Choroid plexus epithelial cell (primary cell): Measurements from ENCODE around the gene TRAPPC13.

ENCODE experiments used
- DNase-seq: peaks from one replicate; pipeline ENCODE4 v3.0.0-alpha.2; 2010; ENCODE audit warnings: low read depth
- H3K4me3 ChIP-seq: 2 replicates; pipeline ENCODE4 v1.5.1; 2011; ENCODE audit warnings: low read depth, mild to moderate bottlenecking, control low read depth, low read length, moderate library complexity
- TF ChIP-seq, protein P1 (sequence below): conservative IDR thresholded peaks from 2 replicates; pipeline ENCODE4 v1.5.1; 2011; ENCODE audit warnings: low read depth, mild to moderate bottlenecking, control low read depth, inconsistent platforms, low read length, moderate library complexity

TRAPPC13 gene

DNA sequence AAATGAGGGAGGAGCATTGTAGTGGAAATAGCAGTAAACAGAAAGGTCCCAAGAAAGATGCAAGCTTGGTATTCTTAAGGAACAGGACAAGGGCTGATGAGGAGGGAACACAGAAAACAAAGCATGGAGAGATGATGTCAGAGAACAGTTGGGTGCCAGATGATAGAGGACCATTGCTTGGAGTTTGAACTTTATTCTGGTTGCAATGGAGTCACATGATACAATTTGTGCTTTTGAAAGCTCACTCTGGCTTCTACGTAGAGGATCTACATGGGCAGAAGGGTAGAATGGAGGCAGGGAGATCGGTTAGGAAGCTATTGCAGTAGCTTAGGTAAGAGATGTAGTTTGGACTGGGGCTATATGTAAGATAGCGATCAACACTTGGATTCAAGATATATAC is 57.3 kb downstream of the TRAPPC13 start:
- DNase-seq, result peak; percentile 10
- no peak overlapping the region for H3K4me3 ChIP-seq
- TF ChIP-seq, protein P1, sequence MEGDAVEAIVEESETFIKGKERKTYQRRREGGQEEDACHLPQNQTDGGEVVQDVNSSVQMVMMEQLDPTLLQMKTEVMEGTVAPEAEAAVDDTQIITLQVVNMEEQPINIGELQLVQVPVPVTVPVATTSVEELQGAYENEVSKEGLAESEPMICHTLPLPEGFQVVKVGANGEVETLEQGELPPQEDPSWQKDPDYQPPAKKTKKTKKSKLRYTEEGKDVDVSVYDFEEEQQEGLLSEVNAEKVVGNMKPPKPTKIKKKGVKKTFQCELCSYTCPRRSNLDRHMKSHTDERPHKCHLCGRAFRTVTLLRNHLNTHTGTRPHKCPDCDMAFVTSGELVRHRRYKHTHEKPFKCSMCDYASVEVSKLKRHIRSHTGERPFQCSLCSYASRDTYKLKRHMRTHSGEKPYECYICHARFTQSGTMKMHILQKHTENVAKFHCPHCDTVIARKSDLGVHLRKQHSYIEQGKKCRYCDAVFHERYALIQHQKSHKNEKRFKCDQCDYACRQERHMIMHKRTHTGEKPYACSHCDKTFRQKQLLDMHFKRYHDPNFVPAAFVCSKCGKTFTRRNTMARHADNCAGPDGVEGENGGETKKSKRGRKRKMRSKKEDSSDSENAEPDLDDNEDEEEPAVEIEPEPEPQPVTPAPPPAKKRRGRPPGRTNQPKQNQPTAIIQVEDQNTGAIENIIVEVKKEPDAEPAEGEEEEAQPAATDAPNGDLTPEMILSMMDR, result no peak

DNA sequence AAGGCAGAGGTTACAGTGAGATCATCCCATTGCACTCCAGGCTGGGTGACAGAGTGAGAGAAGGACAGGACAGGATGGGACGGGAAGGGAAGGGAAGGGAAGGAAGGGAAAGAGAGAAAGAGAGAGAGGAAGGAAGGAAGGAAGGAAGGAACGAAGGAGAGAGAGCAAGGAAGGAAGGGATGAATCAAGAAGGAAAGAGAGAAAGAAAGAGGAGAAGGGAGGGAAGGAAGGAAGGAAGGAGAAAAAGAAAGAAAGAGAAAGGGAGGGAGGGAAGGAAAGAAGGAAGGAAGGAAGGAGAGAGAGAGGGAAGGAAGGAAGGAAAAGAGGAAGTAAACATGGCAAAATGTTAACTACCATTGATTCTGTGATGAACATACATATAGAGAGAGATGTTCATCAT is 68.3 kb downstream of the TRAPPC13 start:
- TF ChIP-seq, protein P1, result no peak
- DNase-seq, result no peak

DNA sequence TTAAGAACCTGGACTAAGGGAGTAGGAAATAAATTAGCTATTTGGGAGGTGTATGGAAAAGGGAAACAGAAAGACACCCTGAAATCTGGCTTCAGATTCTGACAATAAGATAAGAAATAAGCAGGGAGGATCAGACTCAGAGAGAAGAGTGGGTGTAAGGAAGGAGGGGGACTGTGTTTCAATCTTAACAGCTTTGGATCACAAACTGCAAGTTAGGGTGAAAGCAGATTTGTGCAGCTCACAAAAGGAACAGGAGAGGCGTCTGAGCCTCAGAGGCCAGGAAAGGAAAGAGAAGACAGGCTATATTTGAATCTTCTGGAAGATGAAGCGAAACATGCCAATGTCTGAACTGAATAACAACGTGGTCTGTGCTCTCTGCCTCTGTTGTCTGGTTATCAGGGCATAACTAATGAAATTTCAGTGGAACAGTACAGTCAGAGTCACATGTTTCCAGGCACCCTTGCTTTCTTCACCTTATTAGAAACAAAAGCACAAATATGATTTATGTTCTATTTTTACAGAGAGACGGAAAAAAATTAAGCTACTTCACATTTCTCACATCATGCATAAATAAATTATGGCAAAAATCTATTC is 70.4 kb downstream of the TRAPPC13 start:
- no peak overlapping the region for H3K4me3 ChIP-seq
- TF ChIP-seq, protein P1, result no peak
- DNase-seq, result no peak

More for the DNA sequence above, 68.3 kb downstream of the TRAPPC13 start:
- no peak overlapping the region for H3K4me3 ChIP-seq

DNA sequence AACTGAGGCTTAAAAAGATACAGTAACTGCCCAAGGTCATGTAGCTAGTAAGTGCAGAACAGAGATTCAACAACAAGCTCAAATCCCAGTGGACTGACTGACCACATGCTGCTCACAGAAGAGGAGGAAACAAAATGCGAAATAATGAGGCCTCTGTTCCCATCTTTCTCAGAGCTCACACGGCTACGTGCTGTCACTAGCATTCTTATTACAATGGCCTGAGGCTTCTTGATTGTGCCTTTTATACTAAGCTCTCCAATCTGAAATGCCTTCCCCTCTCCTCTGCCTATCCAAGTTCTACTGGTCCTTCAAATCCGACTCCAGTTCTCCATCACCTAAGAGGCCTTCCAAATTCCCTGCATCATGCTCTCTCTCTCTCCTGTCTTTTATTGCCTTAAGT is 71.1 kb downstream of the TRAPPC13 start:
- TF ChIP-seq, protein P1, result no peak
- no peak overlapping the region for H3K4me3 ChIP-seq
- no peak for DNase-seq

DNA sequence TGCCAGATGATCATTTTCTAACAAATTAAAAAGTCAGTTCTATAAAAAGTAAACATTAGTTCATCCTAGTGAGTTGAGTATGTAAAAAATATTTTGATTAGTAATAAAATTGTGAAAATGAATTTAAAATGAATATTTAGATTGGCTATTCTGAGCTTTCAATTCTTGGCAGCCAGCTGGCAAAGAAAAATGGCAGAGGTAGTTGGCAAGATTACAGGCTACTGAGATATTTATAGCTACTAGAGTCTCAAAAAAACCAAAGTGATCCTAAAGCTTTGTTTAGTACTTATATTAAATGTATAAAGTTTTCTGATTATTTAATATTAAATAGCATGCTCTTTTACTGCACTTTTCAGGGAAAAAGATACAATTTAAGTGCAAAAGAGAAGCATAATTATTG is 72.1 kb downstream of the TRAPPC13 start:
- no peak overlapping the region for H3K4me3 ChIP-seq
- TF ChIP-seq, protein P1, result no peak
- no peak for DNase-seq

DNA sequence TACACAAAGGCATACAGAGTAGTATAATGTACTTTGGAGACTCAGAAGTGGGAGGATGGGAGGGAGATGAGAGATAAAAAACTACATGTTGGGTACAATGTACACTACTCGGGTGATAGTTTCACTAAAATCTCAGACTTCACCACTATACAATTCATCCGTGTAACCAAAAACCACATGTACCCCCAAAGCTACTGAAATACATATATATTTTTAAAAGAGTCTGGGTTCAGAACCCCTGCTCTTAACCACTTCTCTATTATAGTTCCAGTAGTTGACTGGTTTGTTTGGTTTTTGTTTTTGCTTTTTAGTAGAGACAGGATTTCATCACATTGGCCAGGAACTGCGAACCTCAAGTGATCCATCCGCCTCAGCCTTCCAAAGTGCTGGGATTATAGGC is 74.5 kb downstream of the TRAPPC13 start:
- TF ChIP-seq, protein P1, result no peak
- H3K4me3 ChIP-seq, result no peak overlapping the region
- DNase-seq, result no peak

DNA sequence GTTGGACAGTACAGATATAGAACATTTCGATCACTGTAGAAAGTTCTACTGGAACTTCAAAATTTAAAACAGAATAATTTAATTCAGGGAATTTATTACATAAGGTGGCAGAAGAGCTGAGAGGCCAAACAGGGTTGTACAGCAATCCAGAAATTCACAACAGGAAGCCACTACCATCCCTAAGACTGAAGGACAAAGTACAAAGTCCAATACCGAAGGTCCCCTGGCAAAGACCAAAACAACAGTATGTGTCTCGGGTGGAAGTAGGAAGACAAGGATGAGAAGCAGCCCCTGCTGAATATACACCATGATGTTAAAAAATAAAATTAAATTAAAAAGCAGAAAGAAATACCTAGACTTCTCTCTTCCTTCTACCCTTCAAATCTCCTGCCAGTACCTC is 77.2 kb downstream of the TRAPPC13 start:
- H3K4me3 ChIP-seq, result no peak overlapping the region
- TF ChIP-seq, protein P1, result no peak
- DNase-seq, result no peak
